ENCODE measurements around the gene COQ10A. TPM values are rescaled to one million over a fixed set of nuclear protein-coding genes. Genes with fewer than 3 reads are reported as not detected.
A peak's percentile ranks its signal among the peaks of the same experiment; 100 is the strongest.

Gene COQ10A
- total and polyA plus RNA-seq, 10 of the 15 experiments (the other 5 are each of a cell fraction or from before 2014, with no cell fraction given) = 3.3 to 19.5 (median 6.9) TPM

- TF ChIP-seq, protein P1, sequence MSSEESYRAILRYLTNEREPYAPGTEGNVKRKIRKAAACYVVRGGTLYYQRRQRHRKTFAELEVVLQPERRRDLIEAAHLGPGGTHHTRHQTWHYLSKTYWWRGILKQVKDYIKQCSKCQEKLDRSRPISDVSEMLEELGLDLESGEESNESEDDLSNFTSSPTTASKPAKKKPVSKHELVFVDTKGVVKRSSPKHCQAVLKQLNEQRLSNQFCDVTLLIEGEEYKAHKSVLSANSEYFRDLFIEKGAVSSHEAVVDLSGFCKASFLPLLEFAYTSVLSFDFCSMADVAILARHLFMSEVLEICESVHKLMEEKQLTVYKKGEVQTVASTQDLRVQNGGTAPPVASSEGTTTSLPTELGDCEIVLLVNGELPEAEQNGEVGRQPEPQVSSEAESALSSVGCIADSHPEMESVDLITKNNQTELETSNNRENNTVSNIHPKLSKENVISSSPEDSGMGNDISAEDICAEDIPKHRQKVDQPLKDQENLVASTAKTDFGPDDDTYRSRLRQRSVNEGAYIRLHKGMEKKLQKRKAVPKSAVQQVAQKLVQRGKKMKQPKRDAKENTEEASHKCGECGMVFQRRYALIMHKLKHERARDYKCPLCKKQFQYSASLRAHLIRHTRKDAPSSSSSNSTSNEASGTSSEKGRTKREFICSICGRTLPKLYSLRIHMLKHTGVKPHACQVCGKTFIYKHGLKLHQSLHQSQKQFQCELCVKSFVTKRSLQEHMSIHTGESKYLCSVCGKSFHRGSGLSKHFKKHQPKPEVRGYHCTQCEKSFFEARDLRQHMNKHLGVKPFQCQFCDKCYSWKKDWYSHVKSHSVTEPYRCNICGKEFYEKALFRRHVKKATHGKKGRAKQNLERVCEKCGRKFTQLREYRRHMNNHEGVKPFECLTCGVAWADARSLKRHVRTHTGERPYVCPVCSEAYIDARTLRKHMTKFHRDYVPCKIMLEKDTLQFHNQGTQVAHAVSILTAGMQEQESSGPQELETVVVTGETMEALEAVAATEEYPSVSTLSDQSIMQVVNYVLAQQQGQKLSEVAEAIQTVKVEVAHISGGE (CRISPR knock-in tag; IDR thresholded peaks at IDR 0.05) = no peak
- TF ChIP-seq, protein P2, sequence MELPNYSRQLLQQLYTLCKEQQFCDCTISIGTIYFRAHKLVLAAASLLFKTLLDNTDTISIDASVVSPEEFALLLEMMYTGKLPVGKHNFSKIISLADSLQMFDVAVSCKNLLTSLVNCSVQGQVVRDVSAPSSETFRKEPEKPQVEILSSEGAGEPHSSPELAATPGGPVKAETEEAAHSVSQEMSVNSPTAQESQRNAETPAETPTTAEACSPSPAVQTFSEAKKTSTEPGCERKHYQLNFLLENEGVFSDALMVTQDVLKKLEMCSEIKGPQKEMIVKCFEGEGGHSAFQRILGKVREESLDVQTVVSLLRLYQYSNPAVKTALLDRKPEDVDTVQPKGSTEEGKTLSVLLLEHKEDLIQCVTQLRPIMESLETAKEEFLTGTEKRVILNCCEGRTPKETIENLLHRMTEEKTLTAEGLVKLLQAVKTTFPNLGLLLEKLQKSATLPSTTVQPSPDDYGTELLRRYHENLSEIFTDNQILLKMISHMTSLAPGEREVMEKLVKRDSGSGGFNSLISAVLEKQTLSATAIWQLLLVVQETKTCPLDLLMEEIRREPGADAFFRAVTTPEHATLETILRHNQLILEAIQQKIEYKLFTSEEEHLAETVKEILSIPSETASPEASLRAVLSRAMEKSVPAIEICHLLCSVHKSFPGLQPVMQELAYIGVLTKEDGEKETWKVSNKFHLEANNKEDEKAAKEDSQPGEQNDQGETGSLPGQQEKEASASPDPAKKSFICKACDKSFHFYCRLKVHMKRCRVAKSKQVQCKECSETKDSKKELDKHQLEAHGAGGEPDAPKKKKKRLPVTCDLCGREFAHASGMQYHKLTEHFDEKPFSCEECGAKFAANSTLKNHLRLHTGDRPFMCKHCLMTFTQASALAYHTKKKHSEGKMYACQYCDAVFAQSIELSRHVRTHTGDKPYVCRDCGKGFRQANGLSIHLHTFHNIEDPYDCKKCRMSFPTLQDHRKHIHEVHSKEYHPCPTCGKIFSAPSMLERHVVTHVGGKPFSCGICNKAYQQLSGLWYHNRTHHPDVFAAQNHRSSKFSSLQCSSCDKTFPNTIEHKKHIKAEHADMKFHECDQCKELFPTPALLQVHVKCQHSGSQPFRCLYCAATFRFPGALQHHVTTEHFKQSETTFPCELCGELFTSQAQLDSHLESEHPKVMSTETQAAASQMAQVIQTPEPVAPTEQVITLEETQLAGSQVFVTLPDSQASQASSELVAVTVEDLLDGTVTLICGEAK (IDR thresholded peaks at IDR 0.05; ENCODE audit: borderline replicate concordance) = peak; percentile 85; the same call in 1 of the 2 replicates
- TF ChIP-seq BACH1 (IDR thresholded peaks at IDR 0.05; ENCODE audit: borderline replicate concordance) (no peak; the same call in 1 of the 2 replicates), CUX1 (IDR thresholded peaks at IDR 0.05; ENCODE audit: insufficient replicate concordance, low read depth, low read length) (no peak), EP300 (IDR thresholded peaks at IDR 0.05; ENCODE audit: borderline replicate concordance in 1 of 2, control insufficient read depth in 1 of 2, low read depth in 2 of 2, low read length in 2 of 2) (no peak), SMARCA5 (IDR thresholded peaks at IDR 0.05) (peak; percentile 36; the same call in 1 of the 2 replicates), ETV6 (conservative IDR thresholded peaks at IDR 0.05 in 1 of 2, IDR thresholded peaks at IDR 0.05 in 1 of 2; ENCODE audit: borderline replicate concordance in 1 of 2, low read depth in 1 of 2) (no peak), MAX (IDR thresholded peaks at IDR 0.05; ENCODE audit: low read depth, low read length) (no peak), SMAD5 (IDR thresholded peaks at IDR 0.05; ENCODE audit: low read depth) (peak; percentile 94), TAF1 (IDR thresholded peaks at IDR 0.05; ENCODE audit: borderline replicate concordance, low read depth, low read length) (peak; percentile 58; the same call in 1 of the 2 replicates), SPI1 (IDR thresholded peaks at IDR 0.05; ENCODE audit: borderline replicate concordance, insufficient read depth, low read depth, low read length) (0 out of 2 replicates have a peak, but pooled peaks have one; percentile 16)
Observed at GRCh38 chr12:56221757-56222530, 44.8 kb upstream of the COQ10A start, which contains the start of gene RNF41 (continued).
